Lung (tissue), 12 donors: ENCODE results near the gene AAR2. TPM values are rescaled to one million over a fixed set of nuclear protein-coding genes. Genes with fewer than 3 reads are reported as not detected.

ENCODE experiments used
- ATAC-seq: fragments of 200-7000 bp; cut with Tn5 transposase; one replicate; pipeline ENCODE4 v1.9.1; 2020; ENCODE audit warnings: moderate number of reproducible peaks; ENCODE audit not compliant: insufficient read depth, low FRiP score
- DNase-seq, 3 donors: peaks; one replicate each; pipeline ENCODE4 v3.0.0-alpha.2; 2013 to 2017
- H3K27ac ChIP-seq, 2 donors: one replicate each; pipeline ENCODE4 v1.5.1; 2013; ENCODE audit warnings: mild to moderate bottlenecking in 2 of 2, moderate library complexity in 2 of 2, control low read depth in 1 of 2, inconsistent platforms in 1 of 2, low read depth in 1 of 2, low read length in 1 of 2
- H3K27me3 ChIP-seq, 3 donors: one replicate each; pipeline ENCODE4 v1.5.1; 2013; ENCODE audit warnings: low read length in 2 of 3; ENCODE audit not compliant: control insufficient read depth in 3 of 3, insufficient read depth in 3 of 3
- H3K36me3 ChIP-seq, 4 donors: one replicate each; pipeline ENCODE4 v1.5.1; 2013; ENCODE audit warnings: low read length in 4 of 4, mild to moderate bottlenecking in 1 of 4, moderate library complexity in 1 of 4; ENCODE audit not compliant: control insufficient read depth in 4 of 4, insufficient read depth in 4 of 4
- H3K4me1 ChIP-seq, 5 donors: one replicate each; pipeline ENCODE4 v1.5.1; 2013; ENCODE audit warnings: low read length in 5 of 5, mild to moderate bottlenecking in 2 of 5, moderate library complexity in 1 of 5; ENCODE audit not compliant: control insufficient read depth in 5 of 5, insufficient read depth in 5 of 5
- H3K4me3 ChIP-seq: one replicate; pipeline ENCODE4 v1.5.1; 2013; ENCODE audit warnings: mild to moderate bottlenecking, control low read depth, moderate library complexity
- H3K9ac ChIP-seq, 2 donors: one replicate each; pipeline ENCODE4 v1.5.1; 2013; ENCODE audit warnings: low read length in 2 of 2, control low read depth in 1 of 2; ENCODE audit not compliant: insufficient read depth in 1 of 2
- H3K9me3 ChIP-seq, 4 donors: one replicate each; pipeline ENCODE4 v1.5.1; 2013; ENCODE audit warnings: low read length in 3 of 4, mild to moderate bottlenecking in 1 of 4, moderate library complexity in 1 of 4; ENCODE audit not compliant: control insufficient read depth in 4 of 4, insufficient read depth in 3 of 4
- WGBS, 2 donors: extraction: QIAGEN DNeasy Blood & Tissue Kit; methylation state at CpG; one replicate each; pipeline ENCODE4 v1.1.7; 2013; 5-methylcytosine and 5-hydroxymethylcytosine counted together
- polyA plus RNA-seq, 2 donors: library from polyadenylated mRNA; stranded (reverse); fragments of 200-250 nt; gene quantifications; one replicate each; pipeline ENCODE4 v1.2.1, GENCODE V29; 2013
- total RNA-seq, 2 donors: library from RNA; depleted of rRNA in 1 of 2; stranded (reverse); fragments of >200 nt in 1 of 2; gene quantifications; one replicate each; pipeline ENCODE4 v1.2.1, GENCODE V29; 2014 to 2021
- TF ChIP-seq, protein P1 (sequence below): IDR thresholded peaks from 2 replicates; pipeline ENCODE4 v1.5.1; 2012; ENCODE audit warnings: mild to moderate bottlenecking; ENCODE audit errors: control extremely low read depth, extremely low read depth
- donor health status: control.
- donor health status: control.
- donor health status: Bipolar disorder and iron deficiency.
- donor health status: healthy.
- donor health status: DM: yes; HTN: yes; CAD: no.

AAR2 gene
- total and polyA plus RNA-seq, 4 donors, result 18.1 to 31.2 (median 29.3) TPM

DNA sequence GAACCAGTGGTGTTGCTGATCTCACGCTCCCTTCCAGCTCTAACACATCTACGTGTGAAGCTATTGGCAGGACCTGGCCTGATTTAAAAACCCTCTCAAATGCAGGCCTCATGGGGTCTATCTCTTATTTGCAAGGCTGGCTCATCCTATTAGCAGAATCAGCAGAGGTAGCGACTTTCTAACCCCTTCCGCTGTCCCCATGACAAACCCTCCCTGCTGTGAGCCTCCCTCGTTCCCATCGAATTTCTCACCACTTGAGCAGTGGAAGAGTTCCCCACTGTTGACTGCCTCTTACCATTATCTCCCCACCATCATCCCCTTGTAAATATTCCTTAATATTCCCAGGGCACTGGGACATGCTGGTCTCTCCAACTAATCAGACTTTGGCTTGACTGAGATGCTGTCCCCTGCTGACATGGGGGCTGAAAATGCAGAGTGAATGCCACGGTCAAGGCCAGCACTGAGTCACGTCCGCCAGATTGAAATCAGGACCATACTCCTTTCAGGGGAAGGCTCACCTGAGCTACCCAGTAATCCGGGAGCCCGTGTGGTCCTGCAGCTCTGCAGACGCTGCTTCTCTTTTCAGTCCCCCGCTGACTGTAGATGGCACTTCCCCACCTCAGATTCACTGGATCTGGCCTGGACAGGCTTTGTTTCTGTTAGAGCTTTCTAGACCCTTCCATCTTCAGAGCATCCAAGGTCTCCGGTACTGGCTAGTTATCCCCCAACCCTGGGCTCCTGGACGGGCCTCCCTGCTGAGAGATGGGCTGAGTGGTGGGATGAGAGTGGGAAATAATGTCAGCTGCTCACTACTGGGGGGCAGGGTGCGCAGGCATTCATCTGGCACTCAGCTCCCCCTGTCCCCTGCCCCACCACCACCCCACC is 23.1 kb downstream of the AAR2 start:
- no peak for DNase-seq
- ATAC-seq, result no peak
- H3K9ac ChIP-seq, result no peak overlapping the region
- no peak overlapping the region for H3K27ac ChIP-seq
- H3K36me3 ChIP-seq, result peaks cover 5 to 26% (median 10%) of the 10 kb centered on the region in 4 donors
- no peaks in the 10 kb centered on the region for H3K4me1 ChIP-seq
- no peak overlapping the region for H3K4me3 ChIP-seq
- WGBS, 2 donors, result 66 to 68% methylated on average over 16 of the region's 16 CpGs
- no peaks in the 10 kb centered on the region for H3K27me3 ChIP-seq
- TF ChIP-seq, protein P1, sequence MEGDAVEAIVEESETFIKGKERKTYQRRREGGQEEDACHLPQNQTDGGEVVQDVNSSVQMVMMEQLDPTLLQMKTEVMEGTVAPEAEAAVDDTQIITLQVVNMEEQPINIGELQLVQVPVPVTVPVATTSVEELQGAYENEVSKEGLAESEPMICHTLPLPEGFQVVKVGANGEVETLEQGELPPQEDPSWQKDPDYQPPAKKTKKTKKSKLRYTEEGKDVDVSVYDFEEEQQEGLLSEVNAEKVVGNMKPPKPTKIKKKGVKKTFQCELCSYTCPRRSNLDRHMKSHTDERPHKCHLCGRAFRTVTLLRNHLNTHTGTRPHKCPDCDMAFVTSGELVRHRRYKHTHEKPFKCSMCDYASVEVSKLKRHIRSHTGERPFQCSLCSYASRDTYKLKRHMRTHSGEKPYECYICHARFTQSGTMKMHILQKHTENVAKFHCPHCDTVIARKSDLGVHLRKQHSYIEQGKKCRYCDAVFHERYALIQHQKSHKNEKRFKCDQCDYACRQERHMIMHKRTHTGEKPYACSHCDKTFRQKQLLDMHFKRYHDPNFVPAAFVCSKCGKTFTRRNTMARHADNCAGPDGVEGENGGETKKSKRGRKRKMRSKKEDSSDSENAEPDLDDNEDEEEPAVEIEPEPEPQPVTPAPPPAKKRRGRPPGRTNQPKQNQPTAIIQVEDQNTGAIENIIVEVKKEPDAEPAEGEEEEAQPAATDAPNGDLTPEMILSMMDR, result no peak
- no peaks in the 10 kb centered on the region for H3K9me3 ChIP-seq

DNA sequence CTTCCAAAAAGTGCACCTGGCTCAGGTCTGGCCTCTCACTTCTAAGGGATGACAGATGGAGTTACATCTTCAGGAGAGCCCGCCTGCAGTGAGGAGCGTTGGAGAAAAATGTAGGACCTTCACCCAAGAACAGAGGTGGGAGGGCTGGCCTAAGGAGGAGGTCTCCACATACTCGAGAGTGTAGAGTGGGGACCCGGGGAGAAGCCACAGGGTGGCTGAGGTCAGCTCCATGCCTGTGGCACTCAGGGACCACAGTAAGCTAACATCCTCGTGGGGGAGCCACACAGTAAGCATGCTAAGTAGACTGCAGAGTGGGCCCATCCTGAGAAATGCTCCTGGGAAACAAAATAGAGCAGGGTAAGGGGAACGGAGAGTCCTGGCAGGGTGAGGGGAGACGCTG is 24.0 kb downstream of the AAR2 start:
- H3K9ac ChIP-seq, result no peak overlapping the region

DNA sequence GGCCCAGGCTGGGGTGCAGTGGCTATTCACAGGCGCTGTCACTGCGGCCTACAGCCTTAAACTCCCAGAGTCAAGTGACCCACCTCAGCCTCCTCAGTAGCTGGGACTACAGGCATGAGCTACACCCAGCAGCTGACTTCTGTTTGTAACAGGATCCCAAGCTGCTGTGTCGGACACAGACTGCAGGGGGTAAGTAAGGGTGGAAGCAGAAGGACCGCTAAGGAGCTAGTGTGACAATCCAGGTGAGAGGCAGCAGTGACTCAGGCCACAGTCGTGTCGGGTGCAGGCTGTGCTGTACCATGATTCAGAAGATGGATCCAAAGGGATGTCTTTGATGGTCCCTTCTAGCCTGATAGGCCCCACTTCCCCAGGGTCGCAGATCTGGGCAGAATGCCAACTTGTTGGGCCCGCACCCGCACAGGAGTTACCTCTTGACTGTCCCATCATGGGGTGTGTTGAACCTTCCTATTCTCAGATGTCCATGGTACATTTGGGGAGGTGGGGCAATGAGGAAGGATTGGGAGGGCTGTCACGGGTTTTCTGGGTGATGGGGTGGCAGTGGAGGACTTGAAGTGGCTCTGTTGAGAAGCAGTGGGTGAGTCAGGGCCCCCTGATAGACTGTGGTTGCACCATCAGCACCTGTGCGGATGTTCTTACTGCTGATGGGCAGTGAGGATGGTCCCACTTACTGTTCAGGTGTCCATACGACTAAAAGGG is 25.3 kb downstream of the AAR2 start:
- DNase-seq (no peak), ATAC-seq (peak; percentile 19)
- 81 to 83% methylated on average over 12 of the region's 12 CpGs for WGBS, 2 donors
- H3K4me3 ChIP-seq, result no peak overlapping the region
- no peak overlapping the region for H3K27ac ChIP-seq
- H3K4me1 ChIP-seq, result no peaks in the 10 kb centered on the region
- H3K27me3 ChIP-seq, result no peaks in the 10 kb centered on the region
- H3K36me3 ChIP-seq, result peaks cover 0 to 9% (median 4%) of the 10 kb centered on the region in 4 donors
- no peak overlapping the region for H3K9ac ChIP-seq
- no peaks in the 10 kb centered on the region for H3K9me3 ChIP-seq
- TF ChIP-seq, protein P1, result no peak

More for the DNA sequence above, 24.0 kb downstream of the AAR2 start:
- no peaks in the 10 kb centered on the region for H3K4me1 ChIP-seq
- no peaks in the 10 kb centered on the region for H3K27me3 ChIP-seq
- TF ChIP-seq, protein P1, result no peak
- 69 to 72% methylated on average over 7 of the region's 7 CpGs for WGBS, 2 donors
- no peak overlapping the region for H3K4me3 ChIP-seq
- peaks cover 5 to 22% (median 10%) of the 10 kb centered on the region in 4 donors for H3K36me3 ChIP-seq
- no peak for ATAC-seq
- no peak overlapping the region for H3K27ac ChIP-seq
- DNase-seq, result no peak
- no peaks in the 10 kb centered on the region for H3K9me3 ChIP-seq
